Measurements from ENCODE around the gene WDTC1. TPM values are rescaled to one million over a fixed set of nuclear protein-coding genes. Genes with fewer than 3 reads are reported as not detected.
A peak's percentile ranks its signal among the peaks of the same experiment; 100 is the strongest.

The WDTC1 gene
- total and polyA plus RNA-seq, 2 of the 13 experiments (the other 11 are each of a cell fraction or from before 2014, with no cell fraction given), result 5.5 TPM

DNA sequence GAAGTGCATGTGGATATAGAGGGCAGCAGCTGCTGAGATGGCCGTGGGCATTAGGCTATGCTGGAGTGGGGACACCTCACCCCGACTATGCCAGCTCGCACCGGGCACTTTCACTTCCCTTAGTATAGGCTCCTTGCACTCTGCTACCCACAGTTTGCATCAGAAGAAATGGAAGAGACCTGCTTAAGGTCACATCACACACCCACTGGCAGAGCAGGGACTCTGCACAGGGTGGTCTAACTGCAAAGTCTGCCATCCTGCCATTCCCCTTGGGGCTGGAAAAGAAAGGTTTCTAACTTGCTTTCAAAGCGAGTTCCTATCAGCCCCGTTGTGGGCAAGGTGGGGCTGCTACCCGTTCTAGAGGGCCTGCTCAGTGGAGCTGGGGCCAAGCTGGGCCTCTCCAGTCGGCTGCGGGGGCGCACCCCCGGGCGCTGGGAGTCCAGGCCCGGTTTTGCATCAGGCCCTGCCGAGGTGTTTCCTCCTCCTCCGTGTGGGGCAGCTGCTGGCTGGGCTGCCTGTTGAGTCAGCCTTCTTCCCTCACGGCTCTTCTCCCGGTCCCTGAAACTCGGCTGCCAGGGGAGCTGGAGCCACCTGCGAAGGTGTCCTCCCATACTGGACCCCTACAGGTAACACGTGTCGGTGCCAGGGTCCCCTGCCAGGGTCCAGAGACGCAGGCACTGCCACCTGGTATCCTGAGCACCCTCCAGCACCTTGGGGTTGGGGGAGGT lies 107.3 kb downstream of the WDTC1 start, which contains the start of gene SYTL1 (continued):
- TF ChIP-seq ZFYVE20 (CRISPR knock-in tag; IDR thresholded peaks at IDR 0.05; ENCODE audit: borderline replicate concordance, low read depth) (no peak), NR2C2 (CRISPR knock-in tag; IDR thresholded peaks at IDR 0.05; ENCODE audit: borderline replicate concordance) (no peak), ZFP36 (IDR thresholded peaks at IDR 0.05; ENCODE audit: borderline replicate concordance, low read depth, low read length, partially characterized antibody) (no peak), FOXP1 (IDR thresholded peaks at IDR 0.05) (no peak), FOXP1 (CRISPR knock-in tag; IDR thresholded peaks at IDR 0.05) (no peak), RBAK (CRISPR knock-in tag; IDR thresholded peaks at IDR 0.05) (no peak), ZSCAN9 (CRISPR knock-in tag; IDR thresholded peaks at IDR 0.05; ENCODE audit: borderline replicate concordance) (no peak), MAFF (IDR thresholded peaks at IDR 0.05; ENCODE audit: low read depth, low read length) (no peak), KAT7 (CRISPR knock-in tag; IDR thresholded peaks at IDR 0.05; ENCODE audit: borderline replicate concordance) (no peak), ZNF232 (CRISPR knock-in tag; IDR thresholded peaks at IDR 0.05; ENCODE audit: borderline replicate concordance) (no peak), NBN (conservative IDR thresholded peaks at IDR 0.05) (no peak), ZSCAN22 (CRISPR knock-in tag; IDR thresholded peaks at IDR 0.05) (no peak)
- TF ChIP-seq, protein P1, sequence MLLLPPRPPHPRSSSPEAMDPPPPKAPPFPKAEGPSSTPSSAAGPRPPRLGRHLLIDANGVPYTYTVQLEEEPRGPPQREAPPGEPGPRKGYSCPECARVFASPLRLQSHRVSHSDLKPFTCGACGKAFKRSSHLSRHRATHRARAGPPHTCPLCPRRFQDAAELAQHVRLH (CRISPR knock-in tag; IDR thresholded peaks at IDR 0.05; ENCODE audit: borderline replicate concordance, low read depth), result no peak
- TF ChIP-seq, protein P2, sequence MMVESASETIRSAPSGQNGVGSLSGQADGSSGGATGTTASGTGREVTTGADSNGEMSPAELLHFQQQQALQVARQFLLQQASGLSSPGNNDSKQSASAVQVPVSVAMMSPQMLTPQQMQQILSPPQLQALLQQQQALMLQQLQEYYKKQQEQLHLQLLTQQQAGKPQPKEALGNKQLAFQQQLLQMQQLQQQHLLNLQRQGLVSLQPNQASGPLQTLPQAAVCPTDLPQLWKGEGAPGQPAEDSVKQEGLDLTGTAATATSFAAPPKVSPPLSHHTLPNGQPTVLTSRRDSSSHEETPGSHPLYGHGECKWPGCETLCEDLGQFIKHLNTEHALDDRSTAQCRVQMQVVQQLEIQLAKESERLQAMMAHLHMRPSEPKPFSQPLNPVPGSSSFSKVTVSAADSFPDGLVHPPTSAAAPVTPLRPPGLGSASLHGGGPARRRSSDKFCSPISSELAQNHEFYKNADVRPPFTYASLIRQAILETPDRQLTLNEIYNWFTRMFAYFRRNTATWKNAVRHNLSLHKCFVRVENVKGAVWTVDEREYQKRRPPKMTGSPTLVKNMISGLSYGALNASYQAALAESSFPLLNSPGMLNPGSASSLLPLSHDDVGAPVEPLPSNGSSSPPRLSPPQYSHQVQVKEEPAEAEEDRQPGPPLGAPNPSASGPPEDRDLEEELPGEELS (CRISPR knock-in tag; IDR thresholded peaks at IDR 0.05), result 0 out of 2 replicates have a peak, but pooled peaks have one; percentile 40
- TF ChIP-seq, protein P3, sequence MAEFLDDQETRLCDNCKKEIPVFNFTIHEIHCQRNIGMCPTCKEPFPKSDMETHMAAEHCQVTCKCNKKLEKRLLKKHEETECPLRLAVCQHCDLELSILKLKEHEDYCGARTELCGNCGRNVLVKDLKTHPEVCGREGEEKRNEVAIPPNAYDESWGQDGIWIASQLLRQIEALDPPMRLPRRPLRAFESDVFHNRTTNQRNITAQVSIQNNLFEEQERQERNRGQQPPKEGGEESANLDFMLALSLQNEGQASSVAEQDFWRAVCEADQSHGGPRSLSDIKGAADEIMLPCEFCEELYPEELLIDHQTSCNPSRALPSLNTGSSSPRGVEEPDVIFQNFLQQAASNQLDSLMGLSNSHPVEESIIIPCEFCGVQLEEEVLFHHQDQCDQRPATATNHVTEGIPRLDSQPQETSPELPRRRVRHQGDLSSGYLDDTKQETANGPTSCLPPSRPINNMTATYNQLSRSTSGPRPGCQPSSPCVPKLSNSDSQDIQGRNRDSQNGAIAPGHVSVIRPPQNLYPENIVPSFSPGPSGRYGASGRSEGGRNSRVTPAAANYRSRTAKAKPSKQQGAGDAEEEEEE (CRISPR knock-in tag; IDR thresholded peaks at IDR 0.05; ENCODE audit: borderline replicate concordance), result peak; percentile 58; the same call in 1 of the 2 replicates
- TF ChIP-seq, protein P4, sequence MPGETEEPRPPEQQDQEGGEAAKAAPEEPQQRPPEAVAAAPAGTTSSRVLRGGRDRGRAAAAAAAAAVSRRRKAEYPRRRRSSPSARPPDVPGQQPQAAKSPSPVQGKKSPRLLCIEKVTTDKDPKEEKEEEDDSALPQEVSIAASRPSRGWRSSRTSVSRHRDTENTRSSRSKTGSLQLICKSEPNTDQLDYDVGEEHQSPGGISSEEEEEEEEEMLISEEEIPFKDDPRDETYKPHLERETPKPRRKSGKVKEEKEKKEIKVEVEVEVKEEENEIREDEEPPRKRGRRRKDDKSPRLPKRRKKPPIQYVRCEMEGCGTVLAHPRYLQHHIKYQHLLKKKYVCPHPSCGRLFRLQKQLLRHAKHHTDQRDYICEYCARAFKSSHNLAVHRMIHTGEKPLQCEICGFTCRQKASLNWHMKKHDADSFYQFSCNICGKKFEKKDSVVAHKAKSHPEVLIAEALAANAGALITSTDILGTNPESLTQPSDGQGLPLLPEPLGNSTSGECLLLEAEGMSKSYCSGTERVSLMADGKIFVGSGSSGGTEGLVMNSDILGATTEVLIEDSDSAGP (CRISPR knock-in tag; IDR thresholded peaks at IDR 0.05; ENCODE audit: borderline replicate concordance), result peak; percentile 93
- TF ChIP-seq, protein P5, sequence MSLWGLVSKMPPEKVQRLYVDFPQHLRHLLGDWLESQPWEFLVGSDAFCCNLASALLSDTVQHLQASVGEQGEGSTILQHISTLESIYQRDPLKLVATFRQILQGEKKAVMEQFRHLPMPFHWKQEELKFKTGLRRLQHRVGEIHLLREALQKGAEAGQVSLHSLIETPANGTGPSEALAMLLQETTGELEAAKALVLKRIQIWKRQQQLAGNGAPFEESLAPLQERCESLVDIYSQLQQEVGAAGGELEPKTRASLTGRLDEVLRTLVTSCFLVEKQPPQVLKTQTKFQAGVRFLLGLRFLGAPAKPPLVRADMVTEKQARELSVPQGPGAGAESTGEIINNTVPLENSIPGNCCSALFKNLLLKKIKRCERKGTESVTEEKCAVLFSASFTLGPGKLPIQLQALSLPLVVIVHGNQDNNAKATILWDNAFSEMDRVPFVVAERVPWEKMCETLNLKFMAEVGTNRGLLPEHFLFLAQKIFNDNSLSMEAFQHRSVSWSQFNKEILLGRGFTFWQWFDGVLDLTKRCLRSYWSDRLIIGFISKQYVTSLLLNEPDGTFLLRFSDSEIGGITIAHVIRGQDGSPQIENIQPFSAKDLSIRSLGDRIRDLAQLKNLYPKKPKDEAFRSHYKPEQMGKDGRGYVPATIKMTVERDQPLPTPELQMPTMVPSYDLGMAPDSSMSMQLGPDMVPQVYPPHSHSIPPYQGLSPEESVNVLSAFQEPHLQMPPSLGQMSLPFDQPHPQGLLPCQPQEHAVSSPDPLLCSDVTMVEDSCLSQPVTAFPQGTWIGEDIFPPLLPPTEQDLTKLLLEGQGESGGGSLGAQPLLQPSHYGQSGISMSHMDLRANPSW (CRISPR knock-in tag; IDR thresholded peaks at IDR 0.05; ENCODE audit: borderline replicate concordance), result no peak
- TF ChIP-seq, protein P6, sequence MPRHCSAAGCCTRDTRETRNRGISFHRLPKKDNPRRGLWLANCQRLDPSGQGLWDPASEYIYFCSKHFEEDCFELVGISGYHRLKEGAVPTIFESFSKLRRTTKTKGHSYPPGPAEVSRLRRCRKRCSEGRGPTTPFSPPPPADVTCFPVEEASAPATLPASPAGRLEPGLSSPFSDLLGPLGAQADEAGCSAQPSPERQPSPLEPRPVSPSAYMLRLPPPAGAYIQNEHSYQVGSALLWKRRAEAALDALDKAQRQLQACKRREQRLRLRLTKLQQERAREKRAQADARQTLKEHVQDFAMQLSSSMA (CRISPR knock-in tag; IDR thresholded peaks at IDR 0.05), result no peak
- TF ChIP-seq, protein P7, sequence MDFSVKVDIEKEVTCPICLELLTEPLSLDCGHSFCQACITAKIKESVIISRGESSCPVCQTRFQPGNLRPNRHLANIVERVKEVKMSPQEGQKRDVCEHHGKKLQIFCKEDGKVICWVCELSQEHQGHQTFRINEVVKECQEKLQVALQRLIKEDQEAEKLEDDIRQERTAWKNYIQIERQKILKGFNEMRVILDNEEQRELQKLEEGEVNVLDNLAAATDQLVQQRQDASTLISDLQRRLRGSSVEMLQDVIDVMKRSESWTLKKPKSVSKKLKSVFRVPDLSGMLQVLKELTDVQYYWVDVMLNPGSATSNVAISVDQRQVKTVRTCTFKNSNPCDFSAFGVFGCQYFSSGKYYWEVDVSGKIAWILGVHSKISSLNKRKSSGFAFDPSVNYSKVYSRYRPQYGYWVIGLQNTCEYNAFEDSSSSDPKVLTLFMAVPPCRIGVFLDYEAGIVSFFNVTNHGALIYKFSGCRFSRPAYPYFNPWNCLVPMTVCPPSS (IDR thresholded peaks at IDR 0.05), result no peak
